ENCODE results near the gene UNK.
"Not testable (repeated sequence)": the region's sequence is repeated elsewhere in the genome, so short reads cannot be mapped to it uniquely, and the experiment has no call there.

Gene UNK

GRCh38 chr17:75806822-75807500, 22.4 kb downstream of the UNK start:
- no peak for DNase-seq

GRCh38 chr17:75807861-75808260, 23.3 kb downstream of the UNK start:
- no peak for DNase-seq

GRCh38 chr17:75808549-75808904, 23.9 kb downstream of the UNK start:
- DNase-seq: no peak

DNA sequence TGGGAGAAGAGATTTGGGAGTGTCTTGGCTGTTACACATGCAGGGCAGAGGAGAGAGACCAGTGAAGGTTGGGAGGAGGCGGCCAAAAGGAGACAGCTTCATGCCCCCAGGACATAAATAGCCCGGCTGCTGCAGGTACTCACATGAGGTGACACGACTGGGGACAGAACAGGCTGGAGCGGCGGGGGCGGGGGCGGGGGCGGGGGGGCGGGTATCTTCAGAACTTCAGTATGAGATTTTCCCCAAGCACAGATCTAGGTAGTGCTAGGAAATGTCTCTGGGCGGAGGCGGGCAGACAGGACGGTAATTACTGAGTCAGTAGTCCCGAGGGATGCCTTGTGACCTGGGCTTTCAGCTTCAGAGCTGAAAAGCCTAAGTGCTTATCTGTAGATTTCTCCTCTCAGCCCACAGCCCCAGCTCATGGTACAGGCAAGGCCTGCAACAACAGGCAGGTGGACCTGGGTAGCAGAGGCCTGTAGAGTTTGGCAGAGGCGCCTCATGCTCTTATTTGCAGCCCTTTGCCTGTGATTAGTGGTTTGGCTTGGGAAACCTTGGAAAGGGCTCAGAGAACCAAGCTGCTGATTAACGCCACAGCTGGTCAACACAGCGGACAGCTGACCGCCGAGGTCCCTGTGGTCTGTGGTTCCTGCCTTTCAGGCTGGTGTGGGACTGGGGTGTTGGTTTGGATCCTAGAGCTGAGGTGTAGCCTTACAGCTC, 24.5 kb downstream of the UNK start:
- no peak for DNase-seq

GRCh38 chr17:75809631-75810111, 25.1 kb downstream of the UNK start:
- no peak for DNase-seq

- DNase-seq: no peak
These were observed 25.6 kb downstream of the UNK start for GRCh38 chr17:75810216-75810615.

DNA sequence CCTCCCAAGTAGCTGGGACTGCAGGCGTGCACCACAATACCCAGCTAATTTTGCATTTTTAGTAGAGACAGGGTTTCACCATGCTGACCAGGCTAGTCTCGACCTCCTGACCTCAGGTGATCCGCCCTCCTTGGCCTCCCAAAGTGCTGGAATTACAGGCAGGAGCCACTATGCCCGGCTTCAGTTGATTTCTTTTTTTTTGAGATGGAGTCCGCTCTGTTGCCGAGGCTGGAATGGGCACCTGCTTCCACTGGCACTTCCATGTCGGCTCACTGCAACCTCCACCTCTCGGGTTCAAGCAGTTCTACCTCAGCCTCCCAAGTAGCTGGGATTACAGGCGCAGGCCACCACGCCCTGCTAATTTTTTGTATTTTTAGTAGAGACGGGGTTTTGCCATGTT, 26.1 kb downstream of the UNK start:
- not testable (repeated sequence) for DNase-seq

DNA sequence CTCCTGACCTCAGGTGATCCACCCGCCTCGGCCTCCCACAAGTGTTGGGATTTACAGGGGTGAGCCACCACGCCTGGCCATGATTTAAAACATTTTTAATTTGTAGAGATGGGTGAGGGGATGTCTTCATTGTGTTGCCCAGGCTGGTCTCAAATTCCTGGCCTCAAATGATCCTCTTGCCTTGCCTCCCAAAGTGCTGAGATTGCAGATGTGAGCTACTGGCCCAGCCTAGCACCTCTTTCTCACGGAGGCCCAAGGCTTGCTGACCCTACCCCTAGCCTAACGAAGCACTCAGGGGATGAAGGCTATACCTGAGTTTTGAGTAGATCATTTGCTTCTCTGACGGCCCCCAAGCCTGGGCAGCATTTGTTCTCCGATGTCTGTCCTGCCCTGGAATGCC, 26.6 kb downstream of the UNK start:
- no peak for DNase-seq

- no peak for DNase-seq
These were observed 27.7 kb downstream of the UNK start for GRCh38 chr17:75812096-75813013.

DNA sequence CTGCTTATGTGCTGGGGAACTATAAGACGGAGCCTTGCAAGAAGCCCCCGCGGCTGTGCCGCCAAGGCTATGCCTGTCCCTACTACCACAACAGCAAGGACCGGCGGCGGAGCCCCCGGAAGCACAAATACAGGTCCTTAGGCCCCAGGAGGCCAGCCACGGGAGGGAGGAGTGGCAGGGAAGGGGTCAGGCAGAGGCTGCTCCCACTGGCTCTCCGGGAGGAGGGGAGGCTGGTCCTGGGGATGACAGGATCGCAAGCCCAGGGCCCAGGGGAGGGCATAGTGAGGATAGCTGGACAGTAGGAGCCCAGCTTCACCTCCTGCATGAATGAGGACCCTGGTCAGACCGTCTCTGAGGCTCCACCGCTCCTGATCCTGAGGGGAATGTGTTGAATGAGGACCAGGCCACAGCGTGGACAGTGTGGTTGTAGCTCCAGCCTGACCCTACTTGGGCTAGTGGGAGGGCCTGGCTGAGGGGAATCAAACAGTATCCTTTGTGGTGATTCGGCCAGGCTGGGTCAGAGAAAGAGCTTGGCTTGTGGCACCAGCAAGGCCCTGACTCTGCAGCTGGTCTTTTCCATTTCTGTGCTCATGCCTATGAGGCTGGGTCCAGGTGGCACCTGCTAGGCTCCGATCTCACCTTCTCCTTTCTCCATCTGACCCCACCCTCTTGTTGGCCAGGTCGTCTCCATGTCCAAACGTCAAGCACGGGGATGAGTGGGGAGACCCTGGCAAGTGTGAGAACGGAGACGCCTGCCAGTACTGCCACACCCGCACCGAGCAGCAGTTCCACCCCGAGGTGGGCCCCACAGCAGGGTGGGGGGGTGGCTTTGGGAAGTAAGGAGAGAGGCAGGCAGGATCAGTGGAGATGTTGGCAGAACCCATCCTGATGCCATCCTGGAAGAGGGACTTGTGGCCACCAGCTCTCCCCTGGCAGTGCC, 28.7 kb downstream of the UNK start:
- DNase-seq: no peak

- DNase-seq: no peak
These were observed 29.4 kb downstream of the UNK start for GRCh38 chr17:75814021-75814395.

- no peak for DNase-seq
These were observed 30.3 kb downstream of the UNK start for GRCh38 chr17:75814900-75815373.

- no peak for DNase-seq
These were observed 30.8 kb downstream of the UNK start for GRCh38 chr17:75815399-75815798.

- no peak for DNase-seq
These were observed 32.1 kb downstream of the UNK start for GRCh38 chr17:75816693-75817092.

DNA sequence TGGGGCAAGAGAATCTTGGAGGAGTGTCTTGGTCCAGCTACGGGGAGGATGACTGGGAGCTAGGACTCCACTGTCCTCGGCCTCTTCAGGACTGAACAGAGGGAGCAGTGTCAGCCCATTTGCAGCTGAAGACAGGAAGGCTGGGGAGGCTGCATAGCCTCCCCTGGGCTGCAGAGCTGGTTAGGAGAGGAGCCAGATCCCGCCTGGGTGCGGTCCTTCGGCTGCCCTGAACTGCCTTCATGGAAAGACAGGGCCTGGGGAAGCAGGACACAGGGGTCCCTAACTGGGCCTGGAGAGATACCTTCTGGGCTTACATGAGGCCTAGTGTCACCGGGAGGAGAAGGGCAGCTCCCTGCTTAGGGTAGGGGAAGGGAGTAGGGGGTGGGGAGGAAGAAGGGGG, 33.0 kb downstream of the UNK start:
- DNase-seq: no peak

DNA sequence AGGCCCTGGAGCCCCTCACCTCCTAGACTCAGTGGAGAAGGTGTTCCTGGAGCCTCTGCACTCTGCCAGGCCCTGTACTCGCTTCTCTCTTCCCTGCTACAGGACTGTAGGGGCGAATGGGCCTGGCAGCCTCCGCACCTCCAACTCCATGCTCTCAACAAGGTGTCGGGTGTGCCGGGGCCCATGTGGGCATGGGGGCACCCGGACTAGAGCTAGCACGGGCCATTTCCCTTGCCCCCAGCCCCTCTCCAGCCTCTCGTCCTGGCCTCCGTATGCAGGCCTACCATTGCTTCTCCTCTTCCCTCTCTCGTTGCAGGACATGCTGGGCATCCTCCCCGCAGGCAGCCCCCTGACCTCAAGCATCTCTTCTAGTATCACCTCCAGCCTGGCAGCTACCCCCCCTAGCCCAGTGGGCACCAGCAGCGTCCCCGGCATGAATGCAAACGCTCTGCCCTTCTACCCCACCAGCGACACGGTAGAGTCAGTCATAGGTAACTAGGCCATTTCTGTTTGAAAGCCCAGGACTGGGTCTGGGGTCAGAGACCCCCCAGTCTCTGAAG, 33.8 kb downstream of the UNK start:
- no peak for DNase-seq

- no peak for DNase-seq
These were observed 34.5 kb downstream of the UNK start for GRCh38 chr17:75819116-75819515.

- DNase-seq: no peak
These were observed 35.1 kb downstream of the UNK start for GRCh38 chr17:75819678-75820077.

- no peak for DNase-seq
These were observed 35.8 kb downstream of the UNK start for GRCh38 chr17:75820094-75821080.

- DNase-seq: no peak
These were observed 36.9 kb downstream of the UNK start for GRCh38 chr17:75821552-75821951.

Measured in SW 1271 (cell line).